Tibial nerve (tissue), 4 donors: ENCODE results near the gene NFKBIA. TPM values are rescaled to one million over a fixed set of nuclear protein-coding genes. Genes with fewer than 3 reads are reported as not detected.
"Not testable (repeated sequence)": the region's sequence is repeated elsewhere in the genome, so short reads cannot be mapped to it uniquely, and the experiment has no call there.

Experiments used
- DNase-seq, 2 donors: peaks; one replicate each; pipeline ENCODE4 v3.0.0-alpha.2; 2019; ENCODE audit warnings: low spot score in 2 of 2
- H3K27ac ChIP-seq, 4 donors: fragments of 200-600 bp; sonication (generic) in 3 of 4; one replicate each; pipeline ENCODE4 v1.5.1; 2017 to 2019; ENCODE audit warnings: mild to moderate bottlenecking in 1 of 4
- H3K27me3 ChIP-seq, 2 donors: fragments of 200-600 bp; sonication (generic) in 1 of 2; one replicate each; pipeline versions ENCODE4 v1.5.1 to v1.6.0; 2017 to 2019
- H3K36me3 ChIP-seq, 3 donors: fragments of 200-600 bp; sonication (generic); one replicate each; pipeline ENCODE4 v1.5.1; 2018 to 2019
- H3K4me1 ChIP-seq, 4 donors: fragments of 200-600 bp; sonication (generic) in 3 of 4; one replicate each; pipeline ENCODE4 v1.5.1; 2017 to 2019
- H3K4me3 ChIP-seq, 4 donors: fragments of 200-600 bp; sonication (generic) in 3 of 4; one replicate each; pipeline ENCODE4 v1.5.1; 2017 to 2019; ENCODE audit warnings: mild to moderate bottlenecking in 1 of 4, moderate library complexity in 1 of 4
- H3K9me3 ChIP-seq, 4 donors: fragments of 200-600 bp; sonication (generic) in 3 of 4; one replicate each; pipeline ENCODE4 v1.5.1; 2017 to 2019
- CTCF ChIP-seq, 5 experiments: fragments of 200-600 bp in 3 of 5; fragments of 450-650 bp in 2 of 5; sonication (generic) in 3 of 5; IDR thresholded peaks; one replicate each; pipeline ENCODE4 v1.5.1; 2016 to 2019; ENCODE audit warnings: antibody characterized with exemption in 5 of 5, mild to moderate bottlenecking in 3 of 5, moderate library complexity in 2 of 5
- EP300 ChIP-seq, 2 donors: sonication (generic); formaldehyde crosslinking; IDR thresholded peaks; one replicate each; pipeline ENCODE4 v1.6.1; 2017; ENCODE audit warnings: antibody characterized with exemption in 2 of 2, mild to moderate bottlenecking in 1 of 2
- POLR2A ChIP-seq, 2 donors: fragments of 450-650 bp; IDR thresholded peaks; one replicate each; pipeline ENCODE4 v1.6.1; 2017; ENCODE audit warnings: antibody characterized with exemption in 2 of 2, mild to moderate bottlenecking in 2 of 2, moderate library complexity in 2 of 2
- WGBS, 2 donors: methylation state at CpG; one replicate each; pipeline ENCODE4 v1.1.5; 2018; 5-methylcytosine and 5-hydroxymethylcytosine counted together
- total RNA-seq, 4 donors: library from RNA; depleted of rRNA; stranded (reverse); fragments of >200 nt; gene quantifications; one replicate each; pipeline ENCODE4 v1.1.0, GENCODE V29; 2016

NFKBIA gene
- total RNA-seq, 4 donors from 2014 or later, result 631 to 1,165 (median 930) TPM

GRCh38 chr14:35365130-35366055 is 39.2 kb downstream of the NFKBIA start:
- TF ChIP-seq POLR2A (IDR thresholded peaks at IDR 0.05), result peak in 1 of 2 donors; percentile 39
- peak; percentile 54 to 94 for TF ChIP-seq EP300 (IDR thresholded peaks at IDR 0.05)
- TF ChIP-seq CTCF (IDR thresholded peaks at IDR 0.05), result no peak
- 27 to 30% methylated on average over 13 of the region's 13 CpGs for whole genome bisulfite sequencing, 2 donors
- peaks cover 0 to 79% (median 61%) of the 10 kb centered on the region in 4 donors for H3K4me1 ChIP-seq
- peak overlapping the region; percentile 69 to 94 (median 84) for H3K27ac ChIP-seq
- H3K9me3 ChIP-seq, result no peaks in the 10 kb centered on the region
- peak in 1 of 2 donors; percentile 64 for DNase-seq
- no peaks in the 10 kb centered on the region for H3K27me3 ChIP-seq
- H3K4me3 ChIP-seq, result no peak overlapping the region
- H3K36me3 ChIP-seq, result no peaks in the 10 kb centered on the region

GRCh38 chr14:35362911-35363374 is 41.6 kb downstream of the NFKBIA start:
- peaks cover 0 to 54% (median 44%) of the 10 kb centered on the region in 4 donors for H3K4me1 ChIP-seq
- no peak overlapping the region for H3K4me3 ChIP-seq
- TF ChIP-seq EP300 (IDR thresholded peaks at IDR 0.05) (peak in 1 of 2 donors; percentile 20), POLR2A (IDR thresholded peaks at IDR 0.05) (no peak)
- no peak for DNase-seq
- no peaks in the 10 kb centered on the region for H3K9me3 ChIP-seq
- H3K27ac ChIP-seq, result peak overlapping the region in 3 of 4 donors; percentile 43 to 94 (median 90)
- WGBS, 2 donors, result 70 to 71% methylated on average over 25 of the region's 25 CpGs
- H3K36me3 ChIP-seq, result no peaks in the 10 kb centered on the region
- no peaks in the 10 kb centered on the region for H3K27me3 ChIP-seq

- Histone ChIP-seq H3K9me3 (no peaks in the 10 kb centered on the region), H3K36me3 (no peaks in the 10 kb centered on the region), H3K27ac (peak overlapping the region in 3 of 4 donors; percentile 5 to 90 (median 38)), H3K27me3 (no peaks in the 10 kb centered on the region), H3K4me3 (no peak overlapping the region), H3K4me1 (peaks cover 0 to 49% (median 40%) of the 10 kb centered on the region in 4 donors)
- DNase-seq, result no peak
- WGBS, 2 donors, result 42 to 52% methylated on average over 3 of the region's 3 CpGs
- no peak for TF ChIP-seq POLR2A (IDR thresholded peaks at IDR 0.05)
- TF ChIP-seq EP300 (IDR thresholded peaks at IDR 0.05), result no peak
- no peak for TF ChIP-seq CTCF (IDR thresholded peaks at IDR 0.05)
These were observed 42.1 kb downstream of the NFKBIA start for GRCh38 chr14:35362450-35362849.

DNA sequence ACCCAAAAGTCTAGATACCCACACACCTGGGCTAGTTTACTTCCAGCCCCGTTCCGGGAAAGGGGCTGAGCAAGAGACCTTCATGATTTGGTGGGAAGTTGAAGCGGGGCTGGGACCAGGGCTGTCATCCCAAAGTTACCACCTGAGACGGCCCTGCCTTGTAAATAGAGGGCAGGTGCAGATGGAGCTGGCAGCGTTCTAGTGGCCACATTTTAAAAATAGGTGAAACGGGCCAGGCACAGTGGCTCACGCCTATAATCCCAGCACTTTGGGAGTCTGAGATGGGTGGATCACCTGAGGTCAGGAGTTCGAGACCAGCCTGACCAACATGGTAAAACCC is 43.4 kb downstream of the NFKBIA start:
- no peak for TF ChIP-seq EP300 (IDR thresholded peaks at IDR 0.05)
- no peak for TF ChIP-seq POLR2A (IDR thresholded peaks at IDR 0.05)
- Histone ChIP-seq H3K4me1 (peaks cover 0 to 40% (median 30%) of the 10 kb centered on the region in 4 donors), H3K27ac (no peak overlapping the region), H3K27me3 (no peaks in the 10 kb centered on the region), H3K36me3 (no peaks in the 10 kb centered on the region), H3K4me3 (no peak overlapping the region), H3K9me3 (no peaks in the 10 kb centered on the region)
- 91% methylated on average over 8 of the region's 8 CpGs for WGBS, 2 donors
- DNase-seq, result no peak

DNA sequence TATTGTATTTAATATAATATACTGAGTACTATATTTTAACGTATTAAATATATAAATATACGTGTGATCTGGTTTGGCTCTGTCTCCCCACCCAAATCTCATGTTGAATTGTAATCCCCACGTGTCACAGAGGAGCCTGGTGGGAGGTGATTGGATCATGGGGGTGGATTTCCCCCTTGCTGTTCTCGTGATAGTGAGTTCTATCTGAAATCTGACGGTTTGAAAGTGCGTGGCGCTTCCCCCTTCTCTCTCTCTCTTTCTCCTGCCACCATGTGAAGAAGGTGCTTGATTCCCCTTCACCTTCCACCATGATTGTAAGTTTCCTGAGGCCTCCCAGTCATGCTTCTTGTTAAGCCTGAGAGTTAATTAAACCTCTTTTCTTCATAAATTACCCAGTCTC is 44.9 kb downstream of the NFKBIA start:
- H3K9me3 ChIP-seq, result not testable (repeated sequence)
- 85 to 89% methylated on average over 7 of the region's 7 CpGs for WGBS, 2 donors

GRCh38 chr14:35355981-35356841 is 48.3 kb downstream of the NFKBIA start:
- no peak for DNase-seq
- H3K27ac ChIP-seq, result peak overlapping the region in 3 of 4 donors; percentile 30 to 59 (median 54)
- no peaks in the 10 kb centered on the region for H3K36me3 ChIP-seq
- H3K9me3 ChIP-seq, result no peaks in the 10 kb centered on the region
- peaks cover 0 to 12% (median 6%) of the 10 kb centered on the region in 4 donors for H3K4me1 ChIP-seq
- TF ChIP-seq CTCF (IDR thresholded peaks at IDR 0.05) (no peak), POLR2A (IDR thresholded peaks at IDR 0.05) (no peak), EP300 (IDR thresholded peaks at IDR 0.05) (no peak)
- 46 to 47% methylated on average over 5 of the region's 5 CpGs for WGBS, 2 donors
- no peak overlapping the region for H3K4me3 ChIP-seq
- H3K27me3 ChIP-seq, result no peaks in the 10 kb centered on the region

More for the DNA sequence above, 44.9 kb downstream of the NFKBIA start:
- DNase-seq, H3K27ac ChIP-seq, H3K4me3 ChIP-seq, H3K27me3 ChIP-seq, H3K36me3 ChIP-seq: not testable (repeated sequence)
- peaks cover 0 to 31% (median 16%) of the 10 kb centered on the region in 4 donors for H3K4me1 ChIP-seq

DNA sequence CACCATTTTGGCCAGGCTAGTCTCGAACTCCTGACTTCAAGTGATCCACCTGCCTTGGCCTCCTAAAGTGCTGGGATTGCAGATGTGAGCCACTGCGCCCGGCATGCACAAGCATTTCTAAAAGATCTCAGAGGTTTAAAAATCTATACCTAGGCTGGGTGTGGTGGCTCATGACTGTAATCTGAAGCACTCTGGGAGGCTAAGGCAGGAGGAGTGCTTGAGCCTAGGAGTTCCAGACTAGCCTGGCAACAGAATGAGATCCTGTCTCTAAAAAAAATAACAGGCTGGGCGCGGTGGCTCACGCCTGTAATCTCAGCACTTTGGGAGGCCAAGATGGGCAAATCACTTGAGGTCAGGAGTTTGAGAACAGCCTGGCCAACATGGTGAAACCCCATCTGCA is 49.3 kb downstream of the NFKBIA start:
- 88 to 93% methylated on average over 6 of the region's 6 CpGs for WGBS, 2 donors
- not testable (repeated sequence) for H3K4me3 ChIP-seq, H3K9me3 ChIP-seq, H3K27me3 ChIP-seq, H3K36me3 ChIP-seq, DNase-seq
- peaks cover 0 to 12% (median 6%) of the 10 kb centered on the region in 4 donors for H3K4me1 ChIP-seq
- H3K27ac ChIP-seq, result peak overlapping the region in 1 of 4 donors; percentile 30
